WTC11 (cell line): ENCODE measurements around the gene SLC10A2. TPM values are rescaled to one million over a fixed set of nuclear protein-coding genes. Genes with fewer than 3 reads are reported as not detected.

Experiments used
- ATAC-seq: fragments of 200-7000 bp; cut with Tn5 transposase; 2 replicates; pipeline ENCODE4 v1.10.0; 2021; ENCODE audit warnings: mild to moderate bottlenecking, moderate library complexity
- CTCF ChIA-PET: fragments of 300-600 bp; sonication (Branson Sonifier 250); formaldehyde crosslinking; loops from one replicate; lab custom pipeline; 2021; ENCODE audit warnings: antibody characterized with exemption; lab: Charles Lee
- POLR2A ChIA-PET: fragments of 350-600 bp; sonication (Branson Sonifier 250); formaldehyde crosslinking; loops from one replicate; lab custom pipeline; 2021; ENCODE audit warnings: antibody characterized with exemption; lab: Charles Lee
- DNase-seq: peaks from one replicate; pipeline ENCODE4 v3.0.0; 2021; ENCODE audit warnings: low spot score
- H3K27ac Mint-ChIP-seq: 2 replicates; pipeline ENCODE4 v1.8.0; 2021; ENCODE audit warnings: mixed read lengths
- H3K27me3 Mint-ChIP-seq: 2 replicates; pipeline ENCODE4 v1.8.0; 2021; ENCODE audit warnings: low read depth, mild to moderate bottlenecking, moderate library complexity, mixed read lengths
- H3K36me3 Mint-ChIP-seq: 2 replicates; pipeline ENCODE4 v1.8.0; 2021; ENCODE audit warnings: mixed read lengths
- H3K4me1 Mint-ChIP-seq: 2 replicates; pipeline ENCODE4 v1.8.0; 2022; ENCODE audit warnings: mixed read lengths
- H3K4me3 Mint-ChIP-seq: 2 replicates; pipeline ENCODE4 v1.8.0; 2021; ENCODE audit warnings: mild to moderate bottlenecking, moderate library complexity, mixed read lengths
- H3K9me3 Mint-ChIP-seq: 2 replicates; pipeline ENCODE4 v1.8.0; 2021; ENCODE audit warnings: mixed read lengths
- CTCF ChIP-seq: fragments of 200-600 bp; IDR thresholded peaks from 2 replicates; pipeline ENCODE4 v1.8.0; 2022; ENCODE audit warnings: antibody characterized with exemption
- ERG ChIP-seq: fragments of 250-450 bp; sonication (Bioruptor Pico); IDR thresholded peaks from 2 replicates; pipeline ENCODE4 v1.8.0; 2021; ENCODE audit warnings: mild to moderate bottlenecking
- FOXJ3 ChIP-seq: sonication (generic); formaldehyde crosslinking; IDR thresholded peaks from 2 replicates; pipeline ENCODE4 v1.9.0; 2021; ENCODE audit warnings: missing genetic modification reagents, mild to moderate bottlenecking, borderline replicate concordance
- JAZF1 ChIP-seq: fragments of 250-450 bp; sonication (Bioruptor Pico); IDR thresholded peaks from 2 replicates; pipeline ENCODE4 v1.9.0; 2021; ENCODE audit warnings: moderate library complexity, mild to moderate bottlenecking, inconsistent platforms
- STAT6 ChIP-seq: sonication (generic); formaldehyde crosslinking; conservative IDR thresholded peaks from 2 replicates; pipeline ENCODE4 v1.8.1; 2023; ENCODE audit warnings: mild to moderate bottlenecking, low read depth, missing genetic modification reagents, moderate library complexity
- TEAD4 ChIP-seq: sonication (generic); formaldehyde crosslinking; IDR thresholded peaks from 2 replicates; pipeline ENCODE4 v1.8.0; 2022; ENCODE audit warnings: mild to moderate bottlenecking, missing genetic modification reagents
- ZNF138 ChIP-seq: sonication (generic); formaldehyde crosslinking; conservative IDR thresholded peaks from 2 replicates; pipeline ENCODE4 v1.8.1; 2022; ENCODE audit warnings: mild to moderate bottlenecking, moderate library complexity, missing genetic modification reagents
- total RNA-seq: library from RNA; stranded (reverse); gene quantifications from 3 replicates; pipeline ENCODE4 v1.2.3, GENCODE V29; 2021
- TF ChIP-seq, protein P1 (sequence below): sonication (generic); formaldehyde crosslinking; IDR thresholded peaks from 2 replicates; pipeline ENCODE4 v1.8.0; 2023; ENCODE audit warnings: missing genetic modification reagents, mild to moderate bottlenecking, borderline replicate concordance
- TF ChIP-seq, protein P2 (sequence below): sonication (generic); formaldehyde crosslinking; IDR thresholded peaks from 2 replicates; pipeline ENCODE4 v1.8.1; 2022; ENCODE audit warnings: low read depth, missing genetic modification reagents, borderline replicate concordance
- TF ChIP-seq, protein P3 (sequence below): sonication (generic); formaldehyde crosslinking; IDR thresholded peaks from 2 replicates; pipeline ENCODE4 v1.8.0; 2023; ENCODE audit warnings: mild to moderate bottlenecking, missing genetic modification reagents
- TF ChIP-seq, protein P4 (sequence below): sonication (generic); formaldehyde crosslinking; IDR thresholded peaks from 2 replicates; pipeline ENCODE4 v1.8.1; 2023; ENCODE audit warnings: mild to moderate bottlenecking, missing genetic modification reagents, moderate library complexity

The SLC10A2 gene
- total RNA-seq, 1 experiment from 2014 or later, result not detected

DNA sequence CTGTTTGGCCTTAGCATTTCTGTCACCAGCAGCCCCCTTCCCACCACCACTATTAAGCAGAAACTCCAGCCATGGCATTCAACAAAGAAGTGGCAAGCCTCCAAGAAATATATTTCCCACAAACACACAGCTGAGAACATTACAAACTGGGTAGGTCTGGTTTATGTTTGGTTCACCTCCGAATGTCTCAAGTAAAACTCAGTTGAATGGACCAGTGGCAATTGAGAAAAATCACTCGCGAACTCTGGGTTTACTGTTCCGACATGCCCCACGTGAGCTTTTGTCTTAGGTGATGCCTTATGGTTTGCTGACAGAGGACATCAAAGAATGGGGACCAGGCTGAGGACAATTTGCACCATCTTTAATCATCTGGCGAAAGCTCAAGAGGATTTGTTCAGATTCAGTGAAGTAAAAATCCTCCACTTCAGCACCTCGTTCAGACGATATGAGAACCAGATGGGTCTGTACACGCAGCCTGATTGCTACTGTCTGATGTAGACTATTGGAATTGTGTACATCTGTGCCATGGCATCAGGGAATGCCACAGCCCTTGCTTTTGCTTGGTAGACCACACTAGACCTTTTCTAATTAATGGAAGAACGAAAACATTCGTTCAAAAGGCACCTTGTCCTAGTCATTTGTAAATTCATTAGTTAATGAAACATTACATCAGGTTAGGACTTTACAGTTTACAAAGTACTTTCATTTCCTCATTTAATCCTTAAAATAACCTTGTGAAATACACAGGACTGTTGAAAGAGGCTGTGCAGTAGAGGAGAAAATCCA is 59.4 kb downstream of the SLC10A2 start (continued):
- TF ChIP-seq, protein P1, sequence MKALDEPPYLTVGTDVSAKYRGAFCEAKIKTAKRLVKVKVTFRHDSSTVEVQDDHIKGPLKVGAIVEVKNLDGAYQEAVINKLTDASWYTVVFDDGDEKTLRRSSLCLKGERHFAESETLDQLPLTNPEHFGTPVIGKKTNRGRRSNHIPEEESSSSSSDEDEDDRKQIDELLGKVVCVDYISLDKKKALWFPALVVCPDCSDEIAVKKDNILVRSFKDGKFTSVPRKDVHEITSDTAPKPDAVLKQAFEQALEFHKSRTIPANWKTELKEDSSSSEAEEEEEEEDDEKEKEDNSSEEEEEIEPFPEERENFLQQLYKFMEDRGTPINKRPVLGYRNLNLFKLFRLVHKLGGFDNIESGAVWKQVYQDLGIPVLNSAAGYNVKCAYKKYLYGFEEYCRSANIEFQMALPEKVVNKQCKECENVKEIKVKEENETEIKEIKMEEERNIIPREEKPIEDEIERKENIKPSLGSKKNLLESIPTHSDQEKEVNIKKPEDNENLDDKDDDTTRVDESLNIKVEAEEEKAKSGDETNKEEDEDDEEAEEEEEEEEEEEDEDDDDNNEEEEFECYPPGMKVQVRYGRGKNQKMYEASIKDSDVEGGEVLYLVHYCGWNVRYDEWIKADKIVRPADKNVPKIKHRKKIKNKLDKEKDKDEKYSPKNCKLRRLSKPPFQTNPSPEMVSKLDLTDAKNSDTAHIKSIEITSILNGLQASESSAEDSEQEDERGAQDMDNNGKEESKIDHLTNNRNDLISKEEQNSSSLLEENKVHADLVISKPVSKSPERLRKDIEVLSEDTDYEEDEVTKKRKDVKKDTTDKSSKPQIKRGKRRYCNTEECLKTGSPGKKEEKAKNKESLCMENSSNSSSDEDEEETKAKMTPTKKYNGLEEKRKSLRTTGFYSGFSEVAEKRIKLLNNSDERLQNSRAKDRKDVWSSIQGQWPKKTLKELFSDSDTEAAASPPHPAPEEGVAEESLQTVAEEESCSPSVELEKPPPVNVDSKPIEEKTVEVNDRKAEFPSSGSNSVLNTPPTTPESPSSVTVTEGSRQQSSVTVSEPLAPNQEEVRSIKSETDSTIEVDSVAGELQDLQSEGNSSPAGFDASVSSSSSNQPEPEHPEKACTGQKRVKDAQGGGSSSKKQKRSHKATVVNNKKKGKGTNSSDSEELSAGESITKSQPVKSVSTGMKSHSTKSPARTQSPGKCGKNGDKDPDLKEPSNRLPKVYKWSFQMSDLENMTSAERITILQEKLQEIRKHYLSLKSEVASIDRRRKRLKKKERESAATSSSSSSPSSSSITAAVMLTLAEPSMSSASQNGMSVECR, result no peak

GRCh38 chr13:103004661-103005345 is 61.4 kb downstream of the SLC10A2 start:
- no peaks in the 10 kb centered on the region for H3K36me3 Mint-ChIP-seq
- ATAC-seq, result no peak
- no peaks in the 10 kb centered on the region for H3K4me1 Mint-ChIP-seq
- TF ChIP-seq JAZF1 (CRISPR knock-in tag), result no peak
- TF ChIP-seq, protein P2, sequence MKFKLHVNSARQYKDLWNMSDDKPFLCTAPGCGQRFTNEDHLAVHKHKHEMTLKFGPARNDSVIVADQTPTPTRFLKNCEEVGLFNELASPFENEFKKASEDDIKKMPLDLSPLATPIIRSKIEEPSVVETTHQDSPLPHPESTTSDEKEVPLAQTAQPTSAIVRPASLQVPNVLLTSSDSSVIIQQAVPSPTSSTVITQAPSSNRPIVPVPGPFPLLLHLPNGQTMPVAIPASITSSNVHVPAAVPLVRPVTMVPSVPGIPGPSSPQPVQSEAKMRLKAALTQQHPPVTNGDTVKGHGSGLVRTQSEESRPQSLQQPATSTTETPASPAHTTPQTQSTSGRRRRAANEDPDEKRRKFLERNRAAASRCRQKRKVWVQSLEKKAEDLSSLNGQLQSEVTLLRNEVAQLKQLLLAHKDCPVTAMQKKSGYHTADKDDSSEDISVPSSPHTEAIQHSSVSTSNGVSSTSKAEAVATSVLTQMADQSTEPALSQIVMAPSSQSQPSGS, result no peak
- TF ChIP-seq ERG, result no peak
- TF ChIP-seq, protein P3, sequence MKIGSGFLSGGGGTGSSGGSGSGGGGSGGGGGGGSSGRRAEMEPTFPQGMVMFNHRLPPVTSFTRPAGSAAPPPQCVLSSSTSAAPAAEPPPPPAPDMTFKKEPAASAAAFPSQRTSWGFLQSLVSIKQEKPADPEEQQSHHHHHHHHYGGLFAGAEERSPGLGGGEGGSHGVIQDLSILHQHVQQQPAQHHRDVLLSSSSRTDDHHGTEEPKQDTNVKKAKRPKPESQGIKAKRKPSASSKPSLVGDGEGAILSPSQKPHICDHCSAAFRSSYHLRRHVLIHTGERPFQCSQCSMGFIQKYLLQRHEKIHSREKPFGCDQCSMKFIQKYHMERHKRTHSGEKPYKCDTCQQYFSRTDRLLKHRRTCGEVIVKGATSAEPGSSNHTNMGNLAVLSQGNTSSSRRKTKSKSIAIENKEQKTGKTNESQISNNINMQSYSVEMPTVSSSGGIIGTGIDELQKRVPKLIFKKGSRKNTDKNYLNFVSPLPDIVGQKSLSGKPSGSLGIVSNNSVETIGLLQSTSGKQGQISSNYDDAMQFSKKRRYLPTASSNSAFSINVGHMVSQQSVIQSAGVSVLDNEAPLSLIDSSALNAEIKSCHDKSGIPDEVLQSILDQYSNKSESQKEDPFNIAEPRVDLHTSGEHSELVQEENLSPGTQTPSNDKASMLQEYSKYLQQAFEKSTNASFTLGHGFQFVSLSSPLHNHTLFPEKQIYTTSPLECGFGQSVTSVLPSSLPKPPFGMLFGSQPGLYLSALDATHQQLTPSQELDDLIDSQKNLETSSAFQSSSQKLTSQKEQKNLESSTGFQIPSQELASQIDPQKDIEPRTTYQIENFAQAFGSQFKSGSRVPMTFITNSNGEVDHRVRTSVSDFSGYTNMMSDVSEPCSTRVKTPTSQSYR, result no peak
- TF ChIP-seq, protein P4, sequence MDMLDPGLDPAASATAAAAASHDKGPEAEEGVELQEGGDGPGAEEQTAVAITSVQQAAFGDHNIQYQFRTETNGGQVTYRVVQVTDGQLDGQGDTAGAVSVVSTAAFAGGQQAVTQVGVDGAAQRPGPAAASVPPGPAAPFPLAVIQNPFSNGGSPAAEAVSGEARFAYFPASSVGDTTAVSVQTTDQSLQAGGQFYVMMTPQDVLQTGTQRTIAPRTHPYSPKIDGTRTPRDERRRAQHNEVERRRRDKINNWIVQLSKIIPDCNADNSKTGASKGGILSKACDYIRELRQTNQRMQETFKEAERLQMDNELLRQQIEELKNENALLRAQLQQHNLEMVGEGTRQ (CRISPR knock-in tag), result no peak
- no peak for TF ChIP-seq FOXJ3
- no peak for TF ChIP-seq TEAD4
- no peak for TF ChIP-seq ZNF138
- TF ChIP-seq STAT6 (CRISPR knock-in tag), result no peak
- no peak for TF ChIP-seq CTCF
- TF ChIP-seq, all 79 proteins: peak for 0
- ChIA-PET POLR2A (no interaction called here), CTCF (no interaction called here)
- Mint-ChIP-seq H3K9me3 (peaks cover 11% of the 10 kb centered on the region), H3K27ac (no peak overlapping the region), H3K4me3 (no peak overlapping the region), H3K27me3 (no peaks in the 10 kb centered on the region; the same call in 1 of the 2 replicates)
- no peak for DNase-seq
